ENCODE data around the gene YOD1.

Gene YOD1

DNA sequence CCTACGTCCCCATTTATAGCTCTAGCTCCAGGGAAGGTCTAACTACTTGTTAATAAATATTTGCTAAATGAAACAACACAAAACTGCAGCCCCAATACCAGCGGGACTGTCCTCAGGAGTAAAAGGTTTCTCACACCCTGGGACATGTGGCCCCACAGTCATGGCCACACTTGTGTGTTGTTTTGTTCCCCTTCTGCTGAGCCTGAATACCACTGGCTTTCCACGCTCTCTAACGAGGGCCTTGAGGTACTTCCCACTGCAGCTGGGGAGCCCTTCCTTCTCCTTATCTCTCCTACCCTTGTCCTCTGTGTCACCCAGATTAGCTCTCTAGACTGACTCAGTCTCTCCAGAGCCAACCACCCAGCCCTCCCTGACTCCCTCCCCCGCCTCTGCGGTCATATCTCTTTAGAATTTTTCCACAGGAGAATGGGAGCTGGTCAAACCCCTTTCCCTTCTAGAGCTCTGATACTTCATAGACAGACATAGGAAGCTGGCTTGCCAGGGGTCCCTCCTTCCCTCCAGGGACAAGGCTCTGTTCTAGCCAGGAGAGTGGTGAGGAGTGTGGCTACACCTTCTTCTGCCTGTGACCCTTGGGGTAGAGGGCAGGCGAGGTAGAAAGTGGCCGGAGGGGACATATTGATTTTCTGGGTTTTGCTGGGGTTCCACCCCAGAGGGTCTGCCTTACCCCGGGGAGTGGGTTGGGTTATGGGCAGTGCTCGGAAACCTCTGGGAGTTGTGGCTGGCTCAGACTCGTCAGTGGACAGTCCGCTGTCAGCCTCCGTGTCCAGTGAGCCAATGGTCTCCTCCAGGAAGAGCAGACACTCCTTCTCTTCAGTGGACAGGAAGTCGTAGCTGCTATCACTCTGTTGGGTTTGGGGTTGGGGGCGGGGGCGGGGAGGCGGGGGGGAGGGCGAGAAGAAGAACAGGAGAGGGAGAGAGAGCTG lies 26.5 kb downstream of the YOD1 start:
- FAIRE-seq: no peak

DNA sequence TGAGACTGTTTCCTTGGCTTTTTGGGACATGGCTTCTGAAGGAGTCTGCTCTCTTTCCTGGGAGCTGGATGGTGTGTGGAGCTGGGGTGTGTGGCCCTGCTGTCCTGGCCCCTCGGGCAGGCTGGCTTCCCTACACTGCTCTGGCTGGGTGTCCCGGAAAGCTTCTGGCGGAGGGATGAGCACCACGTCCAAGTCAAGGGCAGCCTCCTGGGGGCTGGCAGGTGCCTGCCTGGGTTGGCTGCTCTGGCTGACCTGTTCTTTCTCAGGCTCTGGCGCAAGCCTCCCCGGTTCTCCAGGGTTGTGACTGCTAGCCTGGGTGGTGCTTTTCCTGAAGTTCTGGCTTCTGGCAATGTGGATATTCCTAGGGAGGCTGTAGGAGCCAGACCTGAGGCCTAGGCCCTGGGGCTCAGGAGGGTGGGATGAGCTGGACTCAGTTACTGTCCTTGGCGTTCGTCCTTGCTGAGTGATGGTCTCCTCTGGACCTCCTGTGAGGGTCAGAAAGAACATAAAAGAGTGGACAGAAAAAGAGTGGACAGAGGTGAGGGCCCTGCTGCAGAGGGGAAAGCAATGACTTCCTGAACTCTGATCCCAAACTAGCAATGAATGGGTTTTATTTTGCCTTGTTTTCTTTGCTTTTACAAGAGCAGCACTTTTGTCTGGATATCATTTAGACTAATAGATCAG lies 27.9 kb downstream of the YOD1 start:
- FAIRE-seq: no peak

- FAIRE-seq: no peak
Measured at GRCh38 chr1:207021876-207022596, 29.0 kb downstream of the YOD1 start.

GRCh38 chr1:207021139-207021861 lies 29.7 kb downstream of the YOD1 start:
- no peak for FAIRE-seq

DNA sequence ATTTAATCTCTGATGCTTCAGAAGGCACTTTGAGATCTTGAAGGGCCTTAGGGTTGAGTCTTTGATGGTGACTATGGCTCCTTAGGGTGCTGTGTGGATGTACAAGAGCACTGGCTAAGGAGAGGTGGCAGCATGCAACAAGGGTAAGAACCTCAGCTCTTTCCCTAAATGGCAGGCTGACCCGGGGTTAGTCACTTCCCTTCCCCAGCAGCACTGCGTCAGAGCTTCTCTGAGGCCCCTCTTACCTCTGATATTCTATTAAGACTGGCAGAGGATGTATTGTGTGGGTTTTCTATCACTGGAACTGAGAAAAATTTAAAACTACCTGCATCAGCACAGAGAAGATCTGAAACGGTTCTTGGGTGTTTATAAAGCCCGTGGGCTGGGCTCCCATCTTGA lies 30.3 kb downstream of the YOD1 start:
- FAIRE-seq: no peak

- FAIRE-seq: no peak
Measured at GRCh38 chr1:207020065-207020708, 30.8 kb downstream of the YOD1 start.

GRCh38 chr1:207019661-207020060 lies 31.3 kb downstream of the YOD1 start:
- FAIRE-seq: no peak

- no peak for FAIRE-seq
Measured at GRCh38 chr1:207019161-207019560, 31.8 kb downstream of the YOD1 start.

DNA sequence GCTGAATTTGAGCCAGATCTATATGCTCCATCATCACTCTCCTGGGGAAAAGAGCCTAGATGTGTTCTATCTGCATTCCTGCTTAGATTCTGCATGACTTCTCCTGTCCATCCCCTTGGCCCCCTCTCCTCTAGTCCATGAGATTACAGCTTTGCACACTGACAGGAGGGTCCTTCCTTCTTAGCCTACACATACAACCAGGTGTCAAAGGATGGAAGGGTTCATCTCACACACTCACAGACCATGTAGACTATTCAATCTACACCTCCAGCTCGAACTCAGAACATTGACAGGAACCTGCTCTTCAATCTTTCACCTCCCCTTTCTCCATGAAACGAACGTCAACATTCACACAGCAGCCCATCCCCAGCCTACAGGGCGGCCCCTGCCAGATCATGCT lies 32.3 kb downstream of the YOD1 start:
- no peak for FAIRE-seq

GRCh38 chr1:207017615-207018559 lies 33.1 kb downstream of the YOD1 start:
- FAIRE-seq: no peak

DNA sequence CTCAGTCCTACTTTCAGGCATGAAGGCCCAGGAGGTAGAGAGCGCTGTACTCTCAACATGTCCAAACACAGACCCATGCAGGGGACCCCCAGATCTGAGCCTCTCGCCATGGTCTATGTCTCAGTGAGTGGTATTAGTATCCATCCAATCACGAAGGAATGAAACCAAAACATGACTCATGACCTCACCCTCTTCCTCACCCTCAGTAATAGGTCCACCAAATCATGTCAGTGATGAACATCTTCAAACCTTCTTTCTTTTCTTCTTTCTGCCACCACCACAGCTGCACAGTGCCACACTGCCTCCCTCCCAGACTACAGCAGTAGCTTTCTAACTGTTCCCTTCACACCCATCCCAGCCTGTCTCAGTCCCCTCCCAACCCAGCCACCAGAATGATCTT lies 35.2 kb downstream of the YOD1 start:
- FAIRE-seq: no peak

DNA sequence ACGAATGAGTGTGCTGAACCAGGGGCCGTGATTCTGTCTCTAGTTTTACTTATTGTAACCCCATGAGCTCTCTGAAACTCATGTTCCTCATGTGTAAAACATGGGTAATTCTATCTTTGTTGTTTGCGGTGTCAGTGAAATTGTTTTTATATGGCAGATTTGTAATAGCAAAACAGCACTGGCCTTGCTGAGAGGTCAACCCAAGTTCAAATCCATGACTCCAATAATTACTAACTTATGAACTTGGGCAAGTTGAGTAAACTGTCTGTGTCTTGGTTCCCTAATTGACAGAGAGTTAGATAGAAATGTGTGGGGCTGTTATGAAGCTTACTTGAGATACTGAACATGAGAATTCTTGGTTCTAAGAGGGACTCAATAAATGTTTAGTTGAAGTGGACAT lies 36.3 kb downstream of the YOD1 start:
- no peak for FAIRE-seq

- FAIRE-seq: no peak
Measured at GRCh38 chr1:207013321-207014085, 37.5 kb downstream of the YOD1 start.

DNA sequence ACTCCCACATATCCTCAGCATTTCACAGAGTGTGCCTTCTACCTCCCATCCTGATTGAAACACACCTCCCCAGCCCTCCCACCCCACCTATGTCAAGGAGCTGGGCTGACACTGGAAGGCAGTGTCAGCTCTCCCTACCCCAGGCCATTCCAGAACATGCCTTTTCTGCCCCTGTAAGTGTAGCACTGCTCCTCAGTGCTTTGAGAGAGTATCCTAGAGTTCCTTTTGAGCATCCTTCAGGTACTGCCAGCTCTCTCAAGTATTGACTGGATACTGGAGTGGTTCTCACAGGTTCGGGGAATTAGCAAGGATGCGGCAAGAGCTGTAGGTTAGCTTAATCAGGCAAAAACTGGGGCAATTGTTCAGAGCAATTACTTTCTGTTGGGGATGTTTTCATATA lies 40.3 kb downstream of the YOD1 start:
- FAIRE-seq: no peak

GRCh38 chr1:207009945-207010344 lies 41.1 kb downstream of the YOD1 start:
- no peak for FAIRE-seq

DNA sequence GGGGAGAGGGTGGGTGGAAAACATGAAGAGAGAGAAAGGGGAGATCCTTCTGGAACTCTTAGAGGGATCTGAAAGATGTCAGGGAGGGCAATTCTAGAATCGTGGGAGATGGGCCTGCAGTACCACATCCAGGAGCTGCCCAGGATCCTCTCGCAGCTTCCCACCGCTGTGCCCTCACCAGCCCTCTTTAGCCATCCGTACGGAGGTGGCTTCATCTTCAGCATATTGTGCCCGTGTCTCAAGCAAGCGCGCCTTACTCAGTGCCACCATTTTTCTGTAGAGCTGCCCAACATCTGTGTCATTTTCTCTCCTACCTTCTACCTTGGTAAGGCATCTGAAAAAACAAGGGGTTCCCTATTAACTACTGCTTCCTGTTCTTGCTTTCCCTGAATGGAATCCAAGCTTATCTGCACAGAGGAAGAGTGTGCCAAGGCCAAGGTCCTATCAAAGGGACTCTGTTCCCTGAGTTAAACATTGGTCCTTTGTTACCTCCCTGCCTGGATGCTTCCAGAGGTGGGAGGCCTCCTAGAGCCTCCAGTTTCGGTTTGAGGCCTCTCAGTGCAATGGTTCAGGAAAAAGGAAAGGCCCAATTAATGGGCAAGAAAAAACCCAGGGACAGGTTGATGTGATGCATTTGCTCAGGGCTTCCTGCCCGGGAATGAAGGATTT lies 41.7 kb downstream of the YOD1 start:
- FAIRE-seq: no peak

DNA sequence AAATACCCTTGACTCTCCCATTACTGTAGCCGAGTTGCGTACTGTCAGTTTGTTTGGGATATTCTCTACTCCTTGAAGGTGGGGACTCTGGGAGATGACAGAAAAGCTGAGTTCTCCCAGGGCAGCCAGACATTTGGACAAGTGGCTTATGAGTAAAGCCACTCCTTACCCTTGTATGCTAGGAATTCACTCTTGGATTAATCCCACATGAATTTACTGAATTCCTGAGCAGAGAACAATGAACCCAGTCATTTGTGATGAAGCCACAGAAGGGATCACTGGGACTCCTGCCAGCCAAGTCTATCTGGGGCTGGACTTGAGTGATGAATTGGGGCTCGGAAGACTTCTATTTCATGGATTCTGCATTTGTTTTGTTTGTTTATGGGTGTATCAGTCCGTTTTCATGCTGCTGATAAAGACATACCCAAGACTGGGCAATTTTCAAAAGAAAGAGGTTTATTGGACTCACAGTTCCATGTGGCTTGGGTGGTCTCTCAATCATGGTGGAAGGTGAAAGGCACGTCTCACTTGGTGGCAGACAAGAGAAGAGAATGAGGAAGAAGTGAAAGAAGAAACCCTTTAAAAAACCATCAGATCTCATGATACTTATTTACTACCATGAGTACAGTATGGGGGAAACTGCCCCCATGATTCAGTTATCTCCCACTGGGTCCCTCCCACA lies 43.5 kb downstream of the YOD1 start:
- FAIRE-seq: no peak

DNA sequence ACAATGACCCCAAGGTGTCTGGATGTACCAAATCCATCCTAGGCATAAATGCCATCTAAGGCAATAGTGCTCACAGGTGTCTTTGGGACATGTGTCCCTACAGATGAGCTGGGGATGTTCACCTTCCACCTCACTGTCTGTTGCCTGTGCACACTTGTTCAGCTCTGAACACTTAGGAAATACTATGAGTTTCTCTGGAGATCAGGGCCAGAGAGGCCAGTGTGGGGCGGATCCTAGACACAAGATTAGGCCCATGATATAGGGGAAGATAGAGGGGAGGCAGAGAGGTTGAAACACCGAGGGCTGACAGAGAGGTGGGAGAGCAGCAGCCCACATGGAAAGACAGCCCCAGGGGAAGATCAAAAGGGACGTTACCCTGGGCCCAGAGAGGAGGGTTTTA lies 44.1 kb downstream of the YOD1 start:
- FAIRE-seq: no peak

- no peak for FAIRE-seq
Measured at GRCh38 chr1:207006083-207006482, 44.9 kb downstream of the YOD1 start.
